Neural progenitor cell (in vitro differentiated cells): ENCODE data around the gene MAPK9.

ENCODE experiments used
- EZH2 ChIP-seq: fragments of 200-600 bp; sonication (generic); IDR thresholded peaks from 2 replicates; pipeline ENCODE4 v1.6.1; 2017; ENCODE audit warnings: antibody characterized with exemption, mild to moderate bottlenecking, moderate library complexity
- TF ChIP-seq, protein P1 (sequence below): fragments of 200-600 bp; sonication (generic); IDR thresholded peaks from 2 replicates; pipeline ENCODE4 v1.5.1; 2017; ENCODE audit warnings: antibody characterized with exemption, mild to moderate bottlenecking

GRCh38 chr5:180216646-180217171, 75.2 kb downstream of the MAPK9 start:
- TF ChIP-seq, protein P1, sequence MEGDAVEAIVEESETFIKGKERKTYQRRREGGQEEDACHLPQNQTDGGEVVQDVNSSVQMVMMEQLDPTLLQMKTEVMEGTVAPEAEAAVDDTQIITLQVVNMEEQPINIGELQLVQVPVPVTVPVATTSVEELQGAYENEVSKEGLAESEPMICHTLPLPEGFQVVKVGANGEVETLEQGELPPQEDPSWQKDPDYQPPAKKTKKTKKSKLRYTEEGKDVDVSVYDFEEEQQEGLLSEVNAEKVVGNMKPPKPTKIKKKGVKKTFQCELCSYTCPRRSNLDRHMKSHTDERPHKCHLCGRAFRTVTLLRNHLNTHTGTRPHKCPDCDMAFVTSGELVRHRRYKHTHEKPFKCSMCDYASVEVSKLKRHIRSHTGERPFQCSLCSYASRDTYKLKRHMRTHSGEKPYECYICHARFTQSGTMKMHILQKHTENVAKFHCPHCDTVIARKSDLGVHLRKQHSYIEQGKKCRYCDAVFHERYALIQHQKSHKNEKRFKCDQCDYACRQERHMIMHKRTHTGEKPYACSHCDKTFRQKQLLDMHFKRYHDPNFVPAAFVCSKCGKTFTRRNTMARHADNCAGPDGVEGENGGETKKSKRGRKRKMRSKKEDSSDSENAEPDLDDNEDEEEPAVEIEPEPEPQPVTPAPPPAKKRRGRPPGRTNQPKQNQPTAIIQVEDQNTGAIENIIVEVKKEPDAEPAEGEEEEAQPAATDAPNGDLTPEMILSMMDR: no peak
- no peak for TF ChIP-seq EZH2
